Measurements from ENCODE around the gene LENG1.

DNA sequence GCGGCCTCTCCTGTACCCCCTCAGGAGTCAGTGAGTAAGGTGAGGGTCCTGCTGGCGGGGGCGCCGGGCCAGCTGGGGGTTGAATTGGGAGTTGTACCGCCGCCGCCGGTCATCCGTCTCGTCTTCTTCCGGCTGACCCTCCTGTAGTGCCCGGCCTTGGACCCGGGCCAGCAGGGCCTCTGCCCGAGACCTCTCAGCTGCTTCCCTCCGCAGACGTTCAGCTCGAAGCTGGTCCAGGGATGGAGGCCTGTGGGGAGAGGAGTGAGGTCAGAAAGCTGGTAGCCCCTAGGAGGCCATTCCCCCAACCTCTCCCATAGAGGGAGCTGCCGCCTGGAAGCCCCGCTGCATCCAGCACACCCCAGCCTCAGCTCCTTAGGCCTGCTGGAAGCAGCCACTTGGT, 3.8 kb downstream of the LENG1 start:
- TF ChIP-seq, protein P1, sequence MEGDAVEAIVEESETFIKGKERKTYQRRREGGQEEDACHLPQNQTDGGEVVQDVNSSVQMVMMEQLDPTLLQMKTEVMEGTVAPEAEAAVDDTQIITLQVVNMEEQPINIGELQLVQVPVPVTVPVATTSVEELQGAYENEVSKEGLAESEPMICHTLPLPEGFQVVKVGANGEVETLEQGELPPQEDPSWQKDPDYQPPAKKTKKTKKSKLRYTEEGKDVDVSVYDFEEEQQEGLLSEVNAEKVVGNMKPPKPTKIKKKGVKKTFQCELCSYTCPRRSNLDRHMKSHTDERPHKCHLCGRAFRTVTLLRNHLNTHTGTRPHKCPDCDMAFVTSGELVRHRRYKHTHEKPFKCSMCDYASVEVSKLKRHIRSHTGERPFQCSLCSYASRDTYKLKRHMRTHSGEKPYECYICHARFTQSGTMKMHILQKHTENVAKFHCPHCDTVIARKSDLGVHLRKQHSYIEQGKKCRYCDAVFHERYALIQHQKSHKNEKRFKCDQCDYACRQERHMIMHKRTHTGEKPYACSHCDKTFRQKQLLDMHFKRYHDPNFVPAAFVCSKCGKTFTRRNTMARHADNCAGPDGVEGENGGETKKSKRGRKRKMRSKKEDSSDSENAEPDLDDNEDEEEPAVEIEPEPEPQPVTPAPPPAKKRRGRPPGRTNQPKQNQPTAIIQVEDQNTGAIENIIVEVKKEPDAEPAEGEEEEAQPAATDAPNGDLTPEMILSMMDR (IDR thresholded peaks at IDR 0.05; ENCODE audit: insufficient read depth, low read length): no peak
- TF ChIP-seq POLR2AphosphoS5 (IDR thresholded peaks at IDR 0.05; ENCODE audit: low read depth) (peak; percentile 36; the same call in 1 of the 2 replicates), REST (IDR thresholded peaks at IDR 0.05; ENCODE audit: insufficient replicate concordance, low read depth) (no peak)

Data from HL-60 (cell line).